GM12878 (cell line): ENCODE results near the gene CKS1B. TPM values are rescaled to one million over a fixed set of nuclear protein-coding genes. Genes with fewer than 3 reads are reported as not detected.

Source experiments
- BCLAF1 ChIP-seq: fragments of 450-650 bp; IDR thresholded peaks from 2 replicates; pipeline ENCODE4 v1.6.1; 2017; ENCODE audit warnings: antibody characterized with exemption, mild to moderate bottlenecking, moderate library complexity
- BHLHE40 ChIP-seq, 2 experiments: fragments of 450-650 bp in 1 of 2; IDR thresholded peaks; 2 replicates each; pipeline ENCODE4 v1.6.1; 2011 to 2017; ENCODE audit warnings: low read depth in 2 of 2, borderline replicate concordance in 1 of 2, improper control_type of control experiment in 1 of 2, low read length in 1 of 2, mild to moderate bottlenecking in 1 of 2
- CEBPB ChIP-seq, 2 experiments: fragments of 150-350 bp in 1 of 2; IDR thresholded peaks; 2 replicates each; pipeline ENCODE4 v1.6.1; 2012 to 2014; ENCODE audit warnings: low read depth in 2 of 2, low read length in 2 of 2, borderline replicate concordance in 1 of 2, inconsistent platforms in 1 of 2
- ETV6 ChIP-seq, 2 experiments: fragments of 450-650 bp in 1 of 2; IDR thresholded peaks in 1 of 2; conservative IDR thresholded peaks in 1 of 2; 2 replicates each; pipeline ENCODE4 v1.6.1; 2014; ENCODE audit warnings: antibody characterized with exemption in 1 of 2, borderline replicate concordance in 1 of 2, low read depth in 1 of 2, mild to moderate bottlenecking in 1 of 2, moderate library complexity in 1 of 2
- HCFC1 ChIP-seq: fragments of 150-350 bp; IDR thresholded peaks from 2 replicates; pipeline ENCODE4 v1.6.1; 2014; ENCODE audit warnings: low read length
- IKZF1 ChIP-seq: fragments of 450-650 bp; conservative IDR thresholded peaks from 2 replicates; pipeline ENCODE4 v1.6.1; 2017; ENCODE audit warnings: antibody characterized with exemption, mild to moderate bottlenecking
- JUNB ChIP-seq: IDR thresholded peaks from 2 replicates; pipeline ENCODE4 v1.6.1; 2016; ENCODE audit warnings: antibody characterized with exemption, mild to moderate bottlenecking
- NFYB ChIP-seq: IDR thresholded peaks from 2 replicates; pipeline ENCODE4 v1.6.1; 2011; ENCODE audit warnings: low read depth, mild to moderate bottlenecking, low read length, improper control_type of control experiment, moderate library complexity; ENCODE audit not compliant: insufficient read depth
- NR2F1 ChIP-seq: fragments of 450-650 bp; conservative IDR thresholded peaks from 2 replicates; pipeline ENCODE4 v1.6.1; 2017; ENCODE audit warnings: mild to moderate bottlenecking
- SKIL ChIP-seq: fragments of 450-650 bp; IDR thresholded peaks from 2 replicates; pipeline ENCODE4 v1.6.1; 2017; ENCODE audit warnings: mild to moderate bottlenecking, low read depth, inconsistent platforms; ENCODE audit not compliant: poor library complexity, severe bottlenecking
- STAT1 ChIP-seq: fragments of 450-650 bp; conservative IDR thresholded peaks from 2 replicates; pipeline ENCODE4 v1.6.1; 2014; ENCODE audit warnings: antibody characterized with exemption, mild to moderate bottlenecking
- SUZ12 ChIP-seq: fragments of 200-600 bp; sonication (generic); IDR thresholded peaks from one replicate; pipeline ENCODE4 v1.6.1; 2018; ENCODE audit warnings: antibody characterized with exemption, mild to moderate bottlenecking; ENCODE audit not compliant: unreplicated experiment
- TCF7 ChIP-seq: IDR thresholded peaks from 2 replicates; pipeline ENCODE4 v1.6.1; 2014; ENCODE audit warnings: antibody characterized with exemption, borderline replicate concordance
- ZBTB11 ChIP-seq: fragments of 450-650 bp; formaldehyde crosslinking; IDR thresholded peaks from 2 replicates; pipeline ENCODE4 v1.5.0; 2022; ENCODE audit warnings: mild to moderate bottlenecking, missing genetic modification characterization
- ZBTB4 ChIP-seq: fragments of 450-650 bp; formaldehyde crosslinking; IDR thresholded peaks from 2 replicates; pipeline ENCODE4 v1.4.0; 2022; ENCODE audit warnings: mild to moderate bottlenecking, moderate library complexity
- ZNF274 ChIP-seq: IDR thresholded peaks from one replicate; pipeline ENCODE4 v1.8.0; 2011; ENCODE audit not compliant: insufficient read length, insufficient read depth
- polyA plus RNA-seq, 11 experiments: library from polyadenylated mRNA; depleted of rRNA in 4 of 11; unstranded in 6 of 11; stranded (reverse) in 5 of 11; fragments of >200 nt; fragmentation: Nextera tagmentation in 4 of 11; fragmentation: Illumina TruSeq in 1 of 11; extraction: Ambion mirVana in 4 of 11; extraction: Trizol in 1 of 11; gene quantifications; 1 replicate in 1 of 11; 2 replicates in 10 of 11; pipeline versions ENCODE4 v1.2.1 to v1.2.3, GENCODE V29; 2011 to 2016; ENCODE audit warnings: inconsistent platforms in 2 of 11, missing spikeins in 2 of 11, low read depth in 1 of 11
- total RNA-seq, 4 experiments: library from RNA; depleted of rRNA in 3 of 4; stranded (reverse); fragments of >200 nt in 3 of 4; fragmentation: Illumina TruSeq in 1 of 4; extraction: Trizol in 1 of 4; gene quantifications; 2 replicates each; pipeline versions ENCODE4 v1.2.1 to v1.2.3, GENCODE V29; 2013 to 2021

Gene CKS1B
- total and polyA plus RNA-seq, 10 of the 15 experiments (the other 5 are each of a cell fraction or from before 2014, with no cell fraction given): 125 to 608 (median 364) TPM

GRCh38 chr1:155017041-155017945, 42.8 kb downstream of the CKS1B start (continued):
- TF ChIP-seq HCFC1 (no peak), ZBTB4 (no peak), ETV6 (conservative IDR thresholded peaks at IDR 0.05 in 1 of 2, IDR thresholded peaks at IDR 0.05 in 1 of 2; ENCODE audit: borderline replicate concordance in 1 of 2, low read depth in 1 of 2) (peak in 1 of 2 experiments; percentile 35; a peak in 1 of 4 replicates), IKZF1 (peak; percentile 92), NR2F1 (no peak; the same call in none of the 2 replicates), JUNB (no peak), ZNF274 (no peak), SKIL (no peak), STAT1 (peak; percentile 85; the same call in 1 of the 2 replicates), BCLAF1 (no peak), TCF7 (no peak), ZBTB11 (CRISPR knock-in tag) (no peak), BHLHE40 (IDR thresholded peaks at IDR 0.05; ENCODE audit: borderline replicate concordance in 1 of 2, low read depth in 2 of 2, low read length in 1 of 2) (peak; percentile 34 to 60; a peak in 3 of 4 replicates), NFYB (no peak), SUZ12 (no peak), CEBPB (IDR thresholded peaks at IDR 0.05; ENCODE audit: borderline replicate concordance in 1 of 2, low read depth in 2 of 2, low read length in 2 of 2) (no peak)
